ENCODE measurements around the gene PPP1R13B.
A peak's percentile ranks its signal among the peaks of the same experiment; 100 is the strongest.

PPP1R13B gene

DNA sequence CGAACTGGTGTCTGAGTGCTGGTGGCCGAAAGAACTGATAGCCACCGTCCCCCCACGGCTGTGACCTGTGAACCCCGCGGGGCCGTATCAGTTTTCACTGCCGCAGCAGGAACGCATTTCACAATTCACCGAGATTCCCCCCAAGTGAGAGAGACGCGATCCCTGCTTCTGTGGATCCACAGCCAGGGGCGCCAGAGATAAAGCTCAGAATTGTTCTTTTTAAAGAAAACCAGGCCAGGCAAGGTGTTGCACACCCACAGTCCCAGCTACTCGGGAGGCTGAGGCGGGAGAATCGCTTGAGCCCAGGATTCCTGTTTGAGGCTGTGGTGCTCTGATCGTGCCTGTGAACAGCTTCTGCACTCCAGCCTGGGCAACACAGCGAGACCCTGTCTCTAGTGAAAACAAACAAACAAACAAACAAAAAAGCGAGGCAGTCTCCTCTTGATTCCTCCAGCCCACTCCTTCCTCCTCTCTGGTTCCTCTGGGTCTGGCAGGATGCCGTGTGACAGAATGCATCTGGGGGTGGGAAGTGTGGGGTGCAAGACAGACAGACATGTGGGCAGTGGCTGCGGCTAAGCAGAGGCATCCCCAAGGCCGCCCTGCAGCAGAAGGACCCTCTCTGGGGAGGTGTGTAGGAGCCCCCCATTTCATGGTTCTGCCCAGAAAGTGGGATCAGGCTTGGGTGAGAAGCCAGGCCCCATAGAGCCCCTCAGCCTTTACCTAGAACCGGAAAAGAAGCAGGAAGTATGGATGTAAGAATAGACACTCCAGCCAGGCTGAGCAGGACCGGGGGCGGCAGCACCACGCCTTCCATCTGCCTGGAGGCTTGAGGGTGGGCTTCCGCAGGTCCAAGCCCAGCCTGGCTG is 39.2 kb upstream of the PPP1R13B start:
- no peaks in the 10 kb centered on the region for H3K36me3 ChIP-seq (ENCODE audit: insufficient read depth, low read length)
- peaks cover 4% of the 10 kb centered on the region; the same call in 1 of the 2 replicates for H3K4me1 ChIP-seq (ENCODE audit: insufficient read depth, low read length)
- no peaks in the 10 kb centered on the region for H3K9me3 ChIP-seq (ENCODE audit: control insufficient read depth, insufficient read depth, low read length)
- no peak overlapping the region for H3K9ac ChIP-seq (ENCODE audit: low read depth, low read length)

DNA sequence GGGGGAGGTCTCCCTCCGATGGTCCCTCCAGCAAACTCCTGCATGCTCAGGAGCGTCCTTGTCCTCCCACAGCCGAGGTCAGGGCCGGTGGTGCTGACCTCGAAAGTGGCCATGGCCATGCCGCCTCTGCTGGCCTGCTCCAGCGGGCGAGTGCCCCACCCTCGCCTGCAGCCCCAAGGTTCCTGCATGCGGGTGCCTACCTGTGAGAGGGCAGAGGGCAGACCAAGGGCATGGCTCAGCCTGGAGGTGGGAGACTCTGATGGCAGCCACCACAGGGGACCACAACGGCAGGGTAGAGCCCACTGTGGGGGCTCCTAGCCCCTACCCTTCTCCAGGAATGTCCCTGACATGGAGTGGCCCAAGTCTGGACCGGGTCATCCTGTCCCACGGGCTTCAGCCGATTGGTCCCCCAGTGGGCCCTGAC is 38.1 kb upstream of the PPP1R13B start:
- H3K9me3 ChIP-seq (ENCODE audit: control insufficient read depth, insufficient read depth, low read length), result no peaks in the 10 kb centered on the region
- H3K9ac ChIP-seq (ENCODE audit: low read depth, low read length), result no peak overlapping the region
- H3K4me1 ChIP-seq (ENCODE audit: insufficient read depth, low read length), result peaks cover 6% of the 10 kb centered on the region; the same call in 1 of the 2 replicates
- no peaks in the 10 kb centered on the region for H3K36me3 ChIP-seq (ENCODE audit: insufficient read depth, low read length)

DNA sequence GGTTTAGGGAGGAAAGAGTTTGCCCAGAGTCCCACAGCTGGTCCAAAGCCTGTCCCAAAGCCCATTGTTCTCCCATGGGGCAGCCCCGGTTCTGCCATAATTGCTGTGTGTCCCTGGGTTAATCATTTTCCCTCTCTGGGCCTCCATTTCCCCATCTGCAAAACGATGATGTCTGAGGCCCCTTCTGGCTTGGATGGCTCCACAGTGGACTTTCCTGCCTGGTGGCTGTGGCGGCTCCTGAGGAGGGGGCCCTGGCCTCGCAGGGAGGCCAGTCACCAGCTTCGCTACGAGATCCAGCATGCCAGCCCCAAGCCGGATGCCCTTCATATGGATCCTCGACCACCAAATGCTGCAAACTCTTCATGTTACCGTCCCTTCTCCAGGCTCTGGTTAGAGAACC is 37.5 kb upstream of the PPP1R13B start:
- Histone ChIP-seq H3K36me3 (ENCODE audit: insufficient read depth, low read length) (no peaks in the 10 kb centered on the region), H3K4me1 (ENCODE audit: insufficient read depth, low read length) (peaks cover 11% of the 10 kb centered on the region; the same call in 1 of the 2 replicates), H3K9me3 (ENCODE audit: control insufficient read depth, insufficient read depth, low read length) (no peaks in the 10 kb centered on the region), H3K9ac (ENCODE audit: low read depth, low read length) (no peak overlapping the region)

DNA sequence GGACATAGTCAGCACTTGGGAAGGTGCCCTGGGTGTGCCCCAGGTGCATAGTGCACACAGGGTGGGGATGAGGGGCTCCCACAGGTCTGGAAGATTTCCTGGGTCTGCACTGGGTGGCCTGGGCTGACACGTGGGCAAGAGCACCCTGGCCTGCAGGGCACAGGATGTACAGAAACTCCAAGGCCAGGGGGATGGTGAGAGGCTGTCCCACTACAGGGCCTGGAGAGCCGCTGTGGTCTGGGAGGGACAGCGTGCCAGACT is 35.8 kb upstream of the PPP1R13B start:
- peaks cover 7% of the 10 kb centered on the region; the same call in 1 of the 2 replicates for H3K4me1 ChIP-seq (ENCODE audit: insufficient read depth, low read length)

DNA sequence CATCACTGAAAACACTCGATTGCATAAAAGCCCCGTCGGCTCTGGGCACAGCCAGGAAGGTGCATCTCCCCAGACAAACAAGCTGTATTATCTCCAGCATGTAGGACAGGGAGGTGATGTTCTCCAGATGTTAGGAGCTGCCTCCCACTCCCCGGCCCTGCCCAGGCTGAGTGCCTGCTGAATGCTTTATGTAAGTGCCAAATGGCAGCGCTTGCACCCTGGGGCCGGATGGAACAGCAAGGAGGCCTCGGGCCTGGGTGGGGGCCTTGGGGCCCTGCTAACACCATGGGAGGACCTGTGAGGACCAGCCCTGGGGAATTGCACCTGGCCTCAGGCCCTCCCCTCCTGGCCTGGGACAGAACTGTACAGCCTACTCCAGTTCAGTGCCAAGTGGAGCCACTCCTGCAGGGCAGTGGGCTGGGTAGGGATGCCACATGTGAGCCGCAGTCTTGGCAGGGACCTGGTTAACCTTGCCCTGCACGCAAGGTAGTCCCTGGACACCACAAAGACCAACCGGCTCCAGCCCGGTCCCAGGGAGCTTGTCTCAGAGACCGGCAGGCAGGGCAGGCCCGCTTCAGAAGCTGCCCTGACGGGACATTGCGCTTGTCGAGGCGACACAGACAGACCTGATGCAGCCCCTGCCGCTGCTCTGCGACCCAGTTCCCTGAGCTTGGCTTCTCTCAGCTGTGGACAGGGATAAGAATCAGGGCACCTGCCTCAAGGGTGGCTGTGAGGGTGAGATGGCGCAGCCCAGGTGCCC is 35.3 kb upstream of the PPP1R13B start:
- H3K9ac ChIP-seq (ENCODE audit: low read depth, low read length), result no peak overlapping the region
- H3K9me3 ChIP-seq (ENCODE audit: control insufficient read depth, insufficient read depth, low read length), result no peaks in the 10 kb centered on the region
- H3K36me3 ChIP-seq (ENCODE audit: insufficient read depth, low read length), result no peaks in the 10 kb centered on the region
- peaks cover 7% of the 10 kb centered on the region; the same call in 1 of the 2 replicates for H3K4me1 ChIP-seq (ENCODE audit: insufficient read depth, low read length)

More for the DNA sequence above, 35.8 kb upstream of the PPP1R13B start:
- no peaks in the 10 kb centered on the region for H3K9me3 ChIP-seq (ENCODE audit: control insufficient read depth, insufficient read depth, low read length)
- H3K9ac ChIP-seq (ENCODE audit: low read depth, low read length), result no peak overlapping the region
- no peaks in the 10 kb centered on the region for H3K36me3 ChIP-seq (ENCODE audit: insufficient read depth, low read length)

DNA sequence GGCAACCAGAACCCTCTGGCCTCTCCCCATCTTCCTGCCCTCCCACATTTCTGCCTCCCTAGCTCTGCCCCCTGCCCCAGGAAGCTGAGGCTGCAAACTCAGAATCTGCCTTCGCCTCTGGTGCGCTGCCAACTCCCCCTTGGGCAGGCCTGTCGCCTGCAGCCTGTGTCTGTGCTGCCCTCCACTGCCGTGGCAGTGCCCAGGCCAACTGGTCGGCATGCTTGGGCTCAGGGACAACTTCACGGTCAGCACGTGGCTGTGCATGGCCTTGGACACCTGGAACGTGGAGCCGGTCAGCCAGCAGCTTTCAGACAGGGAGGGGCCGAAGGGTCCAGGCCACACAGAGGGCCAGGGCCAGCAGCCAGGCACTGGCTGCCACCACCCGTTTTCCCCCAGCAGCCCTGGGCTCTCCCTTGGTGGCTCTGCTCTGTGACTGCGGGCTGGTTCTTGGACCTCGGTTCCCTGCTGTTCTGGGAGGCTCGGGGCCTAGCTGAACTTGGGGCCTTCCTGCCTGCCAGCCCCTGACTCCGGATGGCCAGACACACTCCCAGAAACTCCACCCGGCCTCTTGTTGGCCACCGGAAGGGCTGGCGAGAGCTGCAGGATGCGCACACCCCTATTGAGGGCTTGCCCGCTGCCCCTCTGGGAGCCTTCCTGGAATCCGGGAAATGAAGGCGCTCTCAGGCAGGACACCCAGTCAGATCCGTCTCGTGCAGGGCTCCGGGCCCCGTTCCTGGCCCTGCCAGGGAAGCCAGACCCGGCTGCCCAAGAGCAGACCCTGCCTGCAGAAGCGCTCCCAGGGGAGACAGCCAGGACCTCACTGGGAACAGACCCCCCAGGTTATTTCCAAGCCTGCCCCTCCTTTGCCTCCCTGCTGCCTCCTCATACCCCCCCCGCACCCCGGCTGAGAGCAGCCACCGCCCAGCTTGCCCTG is 34.2 kb upstream of the PPP1R13B start:
- H3K9me3 ChIP-seq (ENCODE audit: control insufficient read depth, insufficient read depth, low read length), result no peaks in the 10 kb centered on the region
- no peaks in the 10 kb centered on the region for H3K36me3 ChIP-seq (ENCODE audit: insufficient read depth, low read length)
- no peak overlapping the region for H3K9ac ChIP-seq (ENCODE audit: low read depth, low read length)
- peaks cover 7% of the 10 kb centered on the region; the same call in 1 of the 2 replicates for H3K4me1 ChIP-seq (ENCODE audit: insufficient read depth, low read length)

DNA sequence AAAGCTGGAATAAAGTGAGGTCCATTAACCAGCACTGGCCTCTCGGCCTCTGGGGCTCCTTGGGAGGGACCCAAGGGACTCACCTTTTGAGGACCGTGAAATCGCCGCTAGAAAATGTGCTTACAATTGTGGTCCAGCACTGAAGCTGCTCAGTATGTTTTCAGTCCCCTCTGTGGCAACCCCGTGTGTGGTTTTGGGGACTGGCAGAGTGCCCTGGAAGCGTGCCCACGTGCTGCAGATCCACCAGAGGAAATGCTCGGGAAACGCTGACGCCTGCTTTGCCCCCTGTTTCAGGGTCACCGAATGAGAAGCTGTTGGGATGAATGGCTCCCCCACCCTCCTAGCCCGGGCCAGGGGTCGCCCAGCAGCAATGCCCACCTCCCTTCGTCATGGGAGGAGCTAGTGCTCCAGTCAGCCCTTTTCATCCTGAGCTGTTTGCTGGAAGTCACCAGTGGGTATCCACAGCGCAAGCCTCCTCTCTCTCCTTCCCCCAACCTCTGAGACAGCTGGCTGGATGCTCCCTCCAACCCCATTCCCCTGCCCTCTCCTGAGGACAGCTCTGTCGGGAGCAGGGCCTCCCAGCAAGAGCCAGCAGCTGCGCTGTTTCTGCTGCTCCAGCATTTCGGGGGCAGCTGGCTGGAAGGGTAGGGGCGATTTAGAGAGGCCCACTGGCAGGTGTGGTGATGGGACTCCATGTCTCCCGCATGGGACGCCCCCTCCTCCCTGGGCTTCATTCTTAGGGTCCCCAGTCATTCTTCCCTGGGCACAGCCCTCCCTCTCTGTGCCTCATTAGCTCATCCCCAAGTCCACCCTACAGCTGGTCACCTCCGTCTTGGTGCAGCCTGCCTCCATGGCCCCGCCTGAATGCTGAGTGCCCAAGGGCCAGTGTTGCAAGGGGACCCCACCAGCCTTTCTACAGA is 33.2 kb upstream of the PPP1R13B start:
- Histone ChIP-seq H3K4me1 (ENCODE audit: insufficient read depth, low read length) (peaks cover 7% of the 10 kb centered on the region; the same call in 1 of the 2 replicates), H3K9ac (ENCODE audit: low read depth, low read length) (no peak overlapping the region), H3K36me3 (ENCODE audit: insufficient read depth, low read length) (no peaks in the 10 kb centered on the region), H3K9me3 (ENCODE audit: control insufficient read depth, insufficient read depth, low read length) (no peaks in the 10 kb centered on the region)

DNA sequence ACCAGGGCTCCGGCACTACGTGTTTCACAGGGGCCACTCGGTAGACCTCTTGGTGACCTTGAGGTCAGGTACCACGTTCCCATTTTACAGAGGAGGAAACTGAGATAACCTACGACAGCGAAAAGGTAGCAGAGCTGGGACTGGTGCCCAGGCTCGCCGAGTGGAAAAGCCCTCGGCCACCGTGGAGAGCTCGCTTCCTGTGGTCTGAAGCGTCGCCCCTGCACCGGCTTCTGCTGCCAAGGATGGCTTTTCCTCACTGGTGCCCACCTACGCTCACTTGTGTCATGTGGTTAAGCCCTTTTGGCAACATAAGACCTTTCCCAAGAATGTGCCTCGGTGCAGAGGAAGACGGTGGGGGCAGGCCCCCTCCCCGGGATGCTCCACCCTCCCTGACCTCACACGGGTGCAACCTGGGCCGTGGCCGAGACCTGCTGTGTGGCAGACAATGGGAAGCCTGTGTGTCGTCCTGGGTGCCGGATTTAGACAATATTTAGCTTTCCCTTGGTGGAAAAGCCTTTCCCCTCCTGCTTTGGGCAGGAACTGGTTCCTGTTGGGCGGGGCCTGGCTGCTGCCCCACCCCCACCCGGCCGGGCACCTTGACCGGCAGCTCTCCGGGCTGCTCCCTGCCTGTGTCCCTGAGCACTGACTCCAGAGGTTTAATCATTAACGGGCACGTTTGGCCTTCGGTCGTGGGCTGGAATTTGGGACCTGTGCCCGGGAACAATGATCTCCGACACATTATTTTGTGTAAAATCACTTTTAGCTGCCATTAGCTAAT is 32.4 kb upstream of the PPP1R13B start:
- Histone ChIP-seq H3K36me3 (ENCODE audit: insufficient read depth, low read length) (no peaks in the 10 kb centered on the region), H3K9me3 (ENCODE audit: control insufficient read depth, insufficient read depth, low read length) (no peaks in the 10 kb centered on the region), H3K9ac (ENCODE audit: low read depth, low read length) (peak overlapping the region; percentile 12; the same call in 1 of the 2 replicates), H3K4me1 (ENCODE audit: insufficient read depth, low read length) (peaks cover 7% of the 10 kb centered on the region; the same call in 1 of the 2 replicates)

DNA sequence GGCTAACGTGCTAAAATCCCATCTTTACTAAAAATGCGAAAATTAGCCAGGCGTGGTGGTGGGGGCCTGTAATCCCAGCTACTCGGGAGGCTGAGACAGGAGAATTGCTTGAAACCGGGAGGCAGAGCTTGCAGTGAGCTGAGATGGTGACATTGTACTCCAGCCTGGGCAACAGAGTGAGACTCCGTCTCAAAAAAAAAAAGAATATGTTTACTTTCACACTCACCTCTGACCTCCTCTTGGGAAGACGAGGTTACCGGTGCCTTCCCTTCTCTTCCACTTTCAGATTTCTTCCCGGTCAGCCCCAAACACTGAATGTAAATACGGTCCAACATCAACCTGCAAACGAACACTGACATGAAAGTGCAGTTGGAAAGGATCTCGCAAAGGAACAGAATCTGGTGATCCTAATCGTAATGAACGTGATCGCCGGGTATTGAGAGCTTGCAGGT is 31.8 kb upstream of the PPP1R13B start:
- peaks cover 7% of the 10 kb centered on the region; the same call in 1 of the 2 replicates for H3K4me1 ChIP-seq (ENCODE audit: insufficient read depth, low read length)
- H3K9ac ChIP-seq (ENCODE audit: low read depth, low read length), result no peak overlapping the region
- no peaks in the 10 kb centered on the region for H3K9me3 ChIP-seq (ENCODE audit: control insufficient read depth, insufficient read depth, low read length)
- no peaks in the 10 kb centered on the region for H3K36me3 ChIP-seq (ENCODE audit: insufficient read depth, low read length)

DNA sequence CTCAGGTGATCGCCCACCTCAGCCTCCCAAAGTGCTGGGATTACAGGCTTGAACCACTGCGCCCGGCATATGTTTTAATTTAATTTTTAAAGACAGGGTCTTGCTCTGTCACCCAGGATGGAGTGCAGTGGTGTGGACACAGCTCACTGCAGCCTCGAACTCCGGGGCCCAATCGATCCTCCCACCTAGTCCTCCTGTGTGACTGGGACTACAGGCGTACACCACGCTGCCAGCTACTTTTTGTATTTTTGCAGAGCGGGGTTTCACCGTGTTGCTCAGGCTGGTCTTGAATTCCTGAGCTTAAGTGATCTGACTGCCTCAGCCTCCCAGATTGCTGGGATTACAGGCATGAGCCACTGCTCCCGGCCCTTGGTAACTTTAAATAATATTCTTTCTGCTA is 30.8 kb upstream of the PPP1R13B start:
- H3K36me3 ChIP-seq (ENCODE audit: insufficient read depth, low read length), result no peaks in the 10 kb centered on the region
- H3K9ac ChIP-seq (ENCODE audit: low read depth, low read length), result no peak overlapping the region
- no peaks in the 10 kb centered on the region for H3K9me3 ChIP-seq (ENCODE audit: control insufficient read depth, insufficient read depth, low read length)
- peaks cover 7% of the 10 kb centered on the region; the same call in 1 of the 2 replicates for H3K4me1 ChIP-seq (ENCODE audit: insufficient read depth, low read length)

DNA sequence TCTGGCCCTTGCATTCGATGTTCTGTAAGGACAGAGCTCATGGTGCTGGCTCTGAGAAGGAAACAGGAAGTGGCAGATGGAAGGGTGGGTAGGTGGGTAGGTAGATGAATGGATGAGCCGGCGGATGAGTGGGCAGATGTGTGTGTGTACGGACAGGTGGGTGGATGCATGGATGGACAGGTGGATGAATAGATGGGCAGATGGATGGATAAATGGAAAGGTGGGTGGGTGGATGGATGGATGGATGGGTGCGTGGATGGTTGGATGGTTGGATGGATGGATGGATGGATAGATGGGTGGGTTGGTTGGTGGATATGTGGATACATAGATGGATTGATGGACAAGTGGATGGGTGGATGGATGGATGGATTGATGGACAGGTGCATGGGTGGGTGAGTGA is 27.6 kb upstream of the PPP1R13B start:
- H3K36me3 ChIP-seq (ENCODE audit: insufficient read depth, low read length), result no peaks in the 10 kb centered on the region
- no peak overlapping the region for H3K9ac ChIP-seq (ENCODE audit: low read depth, low read length)
- peaks cover 6% of the 10 kb centered on the region; the same call in 1 of the 2 replicates for H3K4me1 ChIP-seq (ENCODE audit: insufficient read depth, low read length)
- H3K9me3 ChIP-seq (ENCODE audit: control insufficient read depth, insufficient read depth, low read length), result no peaks in the 10 kb centered on the region

DNA sequence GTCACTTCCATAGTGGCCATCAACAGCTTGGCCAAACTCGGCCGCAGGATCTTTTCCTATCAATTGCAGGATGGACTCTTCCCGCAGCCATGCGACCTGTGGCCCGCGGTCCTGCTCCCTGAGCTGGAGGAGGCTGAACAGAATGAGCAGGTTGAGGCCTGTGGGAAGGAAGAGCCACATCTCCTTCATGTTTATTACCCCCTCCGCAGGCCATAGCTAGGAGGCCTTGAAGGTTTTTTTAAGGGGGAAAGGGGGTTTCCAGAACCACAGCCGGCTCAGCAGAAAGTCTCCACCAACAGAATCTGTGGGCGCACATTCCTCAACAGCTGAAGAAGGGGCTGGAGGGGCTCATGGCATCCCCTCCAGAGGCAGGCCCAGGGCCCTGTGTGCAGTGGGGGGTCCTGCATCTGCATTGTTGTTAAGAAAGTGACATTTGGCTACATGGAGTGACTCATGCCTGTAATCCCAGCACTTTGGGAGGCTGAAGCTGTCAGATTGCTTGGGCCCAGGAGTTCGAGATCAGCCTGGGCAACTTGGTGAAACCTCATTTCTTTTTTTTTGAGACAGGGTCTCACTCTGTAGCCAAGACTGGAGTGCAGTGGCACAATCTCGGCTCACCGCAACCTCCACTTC is 25.2 kb upstream of the PPP1R13B start:
- Histone ChIP-seq H3K9me3 (ENCODE audit: control insufficient read depth, insufficient read depth, low read length) (no peaks in the 10 kb centered on the region), H3K9ac (ENCODE audit: low read depth, low read length) (peak overlapping the region; percentile 57; the same call in 1 of the 2 replicates), H3K4me1 (ENCODE audit: insufficient read depth, low read length) (peaks cover 6% of the 10 kb centered on the region; the same call in 1 of the 2 replicates), H3K36me3 (ENCODE audit: insufficient read depth, low read length) (no peaks in the 10 kb centered on the region)
